Skeletal muscle cell (primary cell): ENCODE measurements around the gene TBC1D4.

Experiments
- DNase-seq: peaks from one replicate; pipeline ENCODE4 v3.0.0-alpha.2; 2010; ENCODE audit warnings: low read depth
- H3K4me3 ChIP-seq: 2 replicates; pipeline ENCODE4 v1.5.1; 2011; ENCODE audit warnings: low read depth, mild to moderate bottlenecking, control low read depth, low read length, moderate library complexity

TBC1D4 gene

DNA sequence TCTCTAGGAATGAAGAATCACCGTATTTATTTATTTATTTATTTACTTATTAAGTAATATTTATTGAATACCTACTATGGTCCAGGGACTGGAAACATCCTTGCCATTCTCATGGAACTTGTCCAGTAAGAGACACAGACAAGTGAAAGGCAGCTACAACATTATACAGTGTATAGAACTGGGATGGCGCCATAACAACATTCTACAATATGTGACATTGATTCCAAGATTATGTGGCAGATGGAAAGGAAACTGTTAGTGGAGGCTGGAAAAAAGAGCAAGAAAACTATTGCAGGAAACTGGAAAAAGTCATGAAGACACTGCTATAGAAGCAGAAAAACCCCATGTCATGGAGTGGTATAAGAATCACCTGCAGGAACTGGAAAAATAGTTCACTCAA, 9.4 kb upstream of the TBC1D4 start:
- DNase-seq = no peak
- H3K4me3 ChIP-seq = no peak overlapping the region

DNA sequence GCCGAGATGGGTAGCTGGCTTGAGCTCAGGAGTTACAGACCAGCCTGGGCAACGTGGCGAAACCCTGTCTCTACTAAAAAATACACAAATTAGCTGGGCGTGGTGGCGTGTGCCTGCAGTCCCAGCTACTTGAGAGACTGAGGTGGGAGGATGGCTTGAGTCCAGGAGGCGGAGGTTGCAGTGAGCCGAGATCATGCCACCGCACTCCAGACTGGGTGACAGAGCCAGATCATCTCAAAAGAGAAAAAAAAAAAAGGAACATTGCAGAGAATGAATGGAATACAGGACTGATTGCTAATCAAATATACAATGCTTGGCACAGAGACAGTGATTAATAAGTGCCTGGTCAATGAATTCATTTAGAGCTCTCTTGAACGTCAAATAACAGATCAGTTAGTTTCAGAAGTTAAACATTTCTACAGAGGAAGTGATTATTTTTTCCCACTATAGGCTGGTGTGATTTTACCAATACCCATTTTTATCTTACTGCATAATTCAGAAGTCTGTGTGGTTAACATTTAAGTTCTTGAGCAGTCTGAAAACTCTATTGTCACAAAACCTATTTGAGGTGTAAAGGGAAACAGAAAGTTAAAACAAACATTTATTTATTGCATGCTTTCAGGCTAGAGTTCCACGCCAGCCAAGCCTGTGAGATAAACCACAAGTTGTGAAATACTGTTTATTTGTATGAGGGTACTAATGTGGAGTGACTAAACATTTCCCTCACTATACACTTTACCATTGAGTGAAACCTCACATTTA, 7.7 kb upstream of the TBC1D4 start:
- no peak for DNase-seq
- H3K4me3 ChIP-seq = no peak overlapping the region

DNA sequence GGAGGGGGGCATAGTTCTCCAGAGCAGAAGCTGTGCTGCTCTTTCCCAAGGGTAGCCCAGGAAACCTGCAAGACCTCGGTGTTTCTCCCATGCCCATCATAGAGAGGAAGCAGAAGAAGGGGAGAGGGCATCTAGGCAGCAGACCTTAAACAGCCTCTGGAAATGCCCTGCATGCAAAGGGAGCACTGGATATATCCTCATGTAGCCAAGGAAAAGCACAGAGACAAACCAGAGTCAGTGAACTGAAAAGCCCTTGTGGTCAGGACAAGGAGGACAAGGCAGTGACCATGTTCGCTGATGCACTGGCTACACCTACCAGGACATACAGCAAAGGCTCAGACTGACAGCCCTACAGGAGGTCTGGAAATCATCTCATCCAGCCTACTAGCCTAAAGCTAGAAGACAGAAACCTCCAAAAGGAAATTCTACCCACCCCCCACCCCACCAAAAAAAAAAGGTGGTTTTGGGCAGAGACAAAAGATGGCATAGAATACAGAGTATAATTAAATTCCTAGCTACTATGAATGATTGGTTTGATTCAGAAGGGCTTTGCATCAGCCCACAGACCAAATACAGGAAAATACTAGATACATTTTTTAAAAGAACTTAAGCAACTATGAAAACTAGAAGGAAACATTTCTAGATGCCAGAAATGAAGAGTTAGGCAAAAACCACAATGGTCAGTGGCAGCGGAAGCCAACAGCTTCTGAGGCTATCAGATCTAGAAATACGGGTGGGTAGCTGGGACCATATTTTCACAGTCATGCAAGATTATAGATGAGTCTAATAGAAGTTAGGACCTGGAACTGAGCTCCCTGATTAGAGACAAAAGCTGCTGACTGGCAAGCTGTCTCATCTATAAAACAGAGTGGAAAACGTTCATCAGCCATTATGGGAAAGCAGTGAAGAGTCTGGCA, 4.4 kb upstream of the TBC1D4 start:
- DNase-seq = no peak
- H3K4me3 ChIP-seq = no peak overlapping the region

DNA sequence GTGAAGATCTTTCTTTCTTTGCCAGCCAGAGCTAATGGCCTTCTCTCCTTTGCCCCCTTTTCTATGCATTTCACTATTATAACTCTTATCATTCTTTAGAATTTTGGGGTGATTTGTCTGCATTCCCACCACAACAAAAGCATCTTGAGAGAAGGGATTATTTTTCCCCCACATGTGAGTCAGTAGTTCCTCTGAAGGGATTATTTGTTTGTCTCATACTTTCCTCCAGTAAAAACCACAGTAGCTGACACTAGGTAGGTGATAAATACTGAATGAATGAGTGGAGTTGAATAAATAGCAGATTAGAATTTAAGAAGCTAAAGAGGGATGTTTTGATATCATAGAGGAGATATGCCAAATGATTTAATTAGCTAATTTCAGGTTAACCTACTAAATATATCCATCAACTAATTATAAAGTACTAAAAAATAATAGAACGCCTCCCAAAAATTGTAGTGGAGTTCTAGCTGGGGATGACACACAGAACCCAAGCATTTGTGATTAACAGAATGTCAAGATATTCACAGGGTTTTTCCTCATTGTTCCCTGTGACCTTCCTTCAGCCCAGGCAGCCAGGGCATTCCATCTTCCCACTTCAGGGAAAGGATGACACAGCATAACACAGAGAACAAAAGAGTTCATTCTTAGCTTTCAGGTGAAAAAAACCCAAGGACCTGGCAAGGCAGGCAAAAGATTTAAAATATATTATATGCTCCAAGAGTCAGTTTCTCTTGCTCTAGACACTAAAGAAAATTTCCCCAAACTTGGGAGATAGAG, 3.5 kb upstream of the TBC1D4 start:
- peak; percentile 43 for DNase-seq
- no peak overlapping the region for H3K4me3 ChIP-seq

DNA sequence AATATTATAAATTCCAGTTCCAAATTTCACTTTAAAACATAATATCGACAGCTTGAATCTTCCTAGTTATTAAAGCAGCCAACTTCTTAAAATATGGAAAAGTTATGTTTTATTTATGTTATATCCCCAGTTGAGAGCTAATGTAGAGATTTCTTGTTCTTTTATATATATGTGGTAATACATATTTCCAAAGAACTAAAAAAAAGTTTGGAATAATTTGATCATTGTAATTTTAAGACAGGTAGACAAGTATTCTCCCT, 781 bp upstream of the TBC1D4 start:
- no peak for DNase-seq
- H3K4me3 ChIP-seq = peak overlapping the region; percentile 78

DNA sequence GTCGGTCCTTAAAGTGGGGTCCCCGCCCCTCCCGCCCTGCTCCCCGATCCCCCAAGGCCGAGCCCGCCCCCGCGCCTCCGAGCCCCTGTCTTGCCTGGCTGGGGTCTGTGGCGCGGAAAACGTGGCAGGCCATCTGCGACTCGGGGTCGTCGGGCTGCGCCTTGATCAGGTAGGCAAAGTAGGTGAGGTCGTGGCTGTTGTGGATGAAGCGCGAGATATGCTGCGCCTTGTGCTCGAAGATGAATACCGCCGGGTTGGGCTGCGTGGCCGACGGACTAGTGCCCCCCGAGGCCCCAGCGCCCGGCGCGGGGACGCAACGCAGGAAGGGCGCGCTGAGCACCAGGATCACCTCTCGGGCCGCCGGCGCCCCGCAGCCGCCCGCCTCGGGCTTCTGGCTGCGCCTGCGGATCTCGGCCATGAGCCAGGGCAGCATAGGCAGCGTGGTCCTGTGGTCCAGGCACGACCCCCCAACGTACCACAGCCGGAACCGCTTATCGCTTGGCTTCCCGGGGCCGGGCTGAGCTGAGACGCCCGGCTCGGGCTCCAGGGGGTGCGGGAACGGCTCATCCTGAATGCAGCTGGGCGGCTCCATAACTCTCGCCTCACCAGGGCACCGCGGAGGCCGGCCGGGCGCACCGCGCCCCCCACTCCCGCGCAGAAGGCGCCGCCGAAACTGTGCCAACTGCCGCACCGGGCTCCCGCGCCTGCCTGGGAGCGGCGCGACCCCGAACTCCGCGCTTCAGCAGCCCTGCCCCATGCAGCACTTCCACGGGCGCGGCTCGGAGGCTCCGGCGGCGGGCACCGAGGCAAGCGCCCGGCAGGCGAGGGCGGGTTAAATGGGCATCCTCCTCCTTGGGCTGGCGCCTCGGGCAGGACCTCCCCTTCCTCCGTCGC, 546 bp downstream of the TBC1D4 start:
- DNase-seq = no peak
- H3K4me3 ChIP-seq = peak overlapping the region; percentile 78

DNA sequence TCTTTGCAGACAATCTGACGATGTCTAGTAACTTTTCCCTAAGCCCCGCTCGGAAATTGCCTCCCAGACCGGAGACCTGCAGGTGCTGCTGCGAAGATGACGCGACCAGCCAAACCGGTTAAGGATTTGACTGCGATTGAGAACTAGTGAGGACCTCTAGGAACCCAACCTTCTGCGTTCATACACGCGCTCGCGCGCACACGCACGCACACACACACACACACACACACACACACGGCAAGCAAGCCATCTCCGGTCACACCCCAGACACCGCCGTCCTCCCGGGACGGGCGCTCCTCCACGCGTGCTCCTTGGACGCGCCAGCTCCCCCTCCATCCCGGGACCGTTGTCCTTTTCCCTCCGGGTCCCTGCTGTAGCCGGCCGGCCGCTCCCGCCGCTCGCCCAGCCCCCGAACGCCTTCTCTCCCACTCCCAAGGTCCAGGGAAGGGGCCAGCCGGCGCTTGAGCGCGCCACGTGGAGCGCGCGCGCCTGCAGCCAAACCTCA, 1.2 kb downstream of the TBC1D4 start:
- no peak for DNase-seq
- peak overlapping the region; percentile 78 for H3K4me3 ChIP-seq

DNA sequence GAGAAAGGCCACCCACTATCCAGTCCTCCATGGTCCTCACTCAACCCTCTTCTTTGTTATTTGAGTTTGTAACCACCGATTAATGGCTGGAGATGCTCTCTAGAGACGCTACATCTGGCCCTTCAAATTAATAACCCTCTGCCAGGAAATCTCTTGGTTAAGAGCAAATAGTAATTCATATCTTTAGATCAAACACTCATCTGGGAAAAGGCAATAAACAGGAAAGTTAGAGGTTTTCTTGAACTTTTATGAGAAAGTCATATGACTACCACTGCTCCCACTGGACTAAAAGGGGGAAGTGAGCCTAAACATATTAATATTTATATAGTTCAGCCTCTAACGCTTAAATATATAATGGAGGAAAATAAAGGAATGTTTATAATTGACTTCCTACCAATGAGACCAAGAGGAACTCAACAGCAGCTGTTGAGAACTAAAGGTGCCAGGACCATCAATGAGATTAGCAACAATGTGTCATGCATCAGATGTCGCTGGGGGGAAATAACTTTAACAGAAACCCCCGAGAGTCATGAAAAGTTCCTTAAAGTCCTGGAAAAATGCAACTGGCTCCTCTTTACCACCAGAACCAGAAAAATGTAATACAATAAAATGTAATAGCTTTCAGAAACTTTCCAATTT, 2.7 kb downstream of the TBC1D4 start:
- no peak for DNase-seq
- H3K4me3 ChIP-seq = peak overlapping the region; percentile 78

DNA sequence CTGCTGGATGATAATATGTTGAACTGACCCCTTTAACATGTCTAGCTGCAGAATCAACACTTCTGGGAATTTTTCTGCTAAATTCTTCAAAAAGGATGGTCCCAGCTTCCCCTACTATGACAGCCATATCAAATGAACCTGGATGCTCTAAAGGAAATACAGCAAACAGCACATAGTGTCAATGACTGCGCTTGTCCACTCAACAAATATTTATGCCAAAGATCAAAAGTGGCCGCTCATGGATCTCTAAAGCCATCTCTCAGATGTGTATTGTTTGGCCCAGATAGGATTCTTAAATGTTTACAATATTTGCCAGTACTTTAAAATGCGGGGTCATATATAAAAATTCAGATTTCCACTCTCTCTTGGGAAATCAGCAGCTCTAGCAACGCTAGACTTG, 3.3 kb downstream of the TBC1D4 start:
- DNase-seq = no peak
- H3K4me3 ChIP-seq = no peak overlapping the region

DNA sequence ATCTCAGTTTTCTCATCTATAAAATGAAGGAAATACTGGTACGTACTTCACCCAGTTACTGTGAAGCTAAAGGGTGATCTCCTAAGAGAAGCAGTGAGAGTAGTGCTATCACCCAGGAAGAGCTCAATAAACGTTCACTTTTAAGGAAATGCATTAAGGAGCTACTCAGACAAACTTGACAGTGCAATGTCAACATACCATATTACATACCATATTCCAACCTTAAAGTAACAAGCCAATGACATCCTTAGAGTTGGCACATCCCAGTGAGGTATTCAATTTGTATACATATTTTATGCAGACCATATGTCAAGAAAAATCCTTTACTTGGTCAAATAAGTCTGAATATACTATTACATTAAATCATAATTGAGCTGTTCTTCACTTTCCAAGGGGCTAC, 7.0 kb downstream of the TBC1D4 start:
- H3K4me3 ChIP-seq = no peak overlapping the region
- no peak for DNase-seq

DNA sequence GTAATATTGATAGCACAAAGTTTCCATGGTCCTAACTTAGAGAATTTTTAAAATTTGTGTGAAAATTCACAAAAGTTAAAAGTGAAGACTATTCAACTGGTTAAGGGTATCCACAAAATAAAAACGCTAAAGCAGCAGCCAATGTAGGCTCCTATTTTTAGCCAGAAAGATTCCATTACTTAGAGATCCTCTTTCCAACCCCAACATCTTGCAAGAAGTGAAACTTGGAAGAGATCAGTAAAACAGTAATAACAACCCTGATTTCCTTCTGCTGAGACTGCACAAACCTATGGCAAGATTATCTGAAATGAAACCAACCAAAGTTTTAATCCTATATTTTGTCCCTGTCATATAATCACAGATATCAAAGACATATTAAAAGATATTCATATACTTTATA, 8.5 kb downstream of the TBC1D4 start:
- DNase-seq = no peak

DNA sequence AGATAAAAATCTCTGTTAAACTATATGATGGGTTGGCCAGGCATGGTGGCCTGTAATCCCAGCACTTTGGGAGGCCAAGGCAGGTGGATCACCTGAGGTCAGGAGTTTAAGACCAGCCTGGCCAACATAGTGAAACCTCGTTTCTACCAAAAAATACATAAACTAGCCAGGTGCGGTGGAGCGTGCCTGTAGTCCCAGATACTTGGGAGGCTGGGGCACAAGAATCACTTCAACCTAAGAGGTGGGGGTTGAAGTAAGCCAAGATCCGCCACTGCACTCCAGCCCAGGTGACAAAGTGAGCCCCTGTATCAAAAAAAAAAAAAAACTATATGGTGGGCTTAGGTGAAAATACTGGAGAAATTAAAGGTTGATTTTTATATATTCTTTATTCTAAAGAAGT, 11.3 kb downstream of the TBC1D4 start:
- DNase-seq = no peak
- no peak overlapping the region for H3K4me3 ChIP-seq

More for the DNA sequence above, 8.5 kb downstream of the TBC1D4 start:
- H3K4me3 ChIP-seq = no peak overlapping the region

DNA sequence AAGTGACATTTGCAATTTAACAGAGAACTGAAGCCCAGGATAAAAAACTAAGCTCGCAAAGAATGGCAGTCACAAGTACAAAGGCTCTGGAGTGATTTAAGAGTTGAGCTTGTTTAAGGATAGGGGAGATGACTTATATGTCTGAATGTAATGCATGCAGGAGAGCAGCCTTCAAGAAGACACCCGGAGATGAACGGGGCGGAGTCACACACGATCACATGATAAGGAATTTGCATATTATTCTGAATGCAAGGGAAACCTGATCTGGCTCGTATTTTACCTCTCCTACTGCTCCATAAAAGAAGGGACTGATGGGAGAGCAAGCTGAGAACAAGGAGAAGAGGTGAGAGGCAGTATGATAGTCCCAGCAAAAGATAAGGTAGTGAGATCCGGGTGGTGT, 12.9 kb downstream of the TBC1D4 start:
- no peak for DNase-seq
- no peak overlapping the region for H3K4me3 ChIP-seq

DNA sequence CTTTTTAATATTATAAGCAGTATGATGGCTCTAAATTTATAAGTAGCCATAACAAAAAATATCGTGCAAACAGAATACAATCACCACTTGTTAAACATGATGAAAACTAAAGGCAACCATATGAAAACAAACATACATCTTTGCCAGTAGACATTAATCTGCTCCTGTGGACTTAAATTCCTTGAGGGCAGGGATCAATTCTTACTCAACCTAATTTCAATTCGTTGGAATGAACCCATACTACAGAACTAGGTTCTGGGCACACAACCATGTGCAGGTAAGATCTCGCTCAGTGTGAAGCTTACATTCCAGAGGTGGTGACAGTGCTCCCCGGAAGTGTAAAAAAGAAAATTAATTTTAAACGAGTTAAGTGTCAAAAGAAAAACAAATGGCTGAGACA, 13.4 kb downstream of the TBC1D4 start:
- DNase-seq = no peak
- no peak overlapping the region for H3K4me3 ChIP-seq

DNA sequence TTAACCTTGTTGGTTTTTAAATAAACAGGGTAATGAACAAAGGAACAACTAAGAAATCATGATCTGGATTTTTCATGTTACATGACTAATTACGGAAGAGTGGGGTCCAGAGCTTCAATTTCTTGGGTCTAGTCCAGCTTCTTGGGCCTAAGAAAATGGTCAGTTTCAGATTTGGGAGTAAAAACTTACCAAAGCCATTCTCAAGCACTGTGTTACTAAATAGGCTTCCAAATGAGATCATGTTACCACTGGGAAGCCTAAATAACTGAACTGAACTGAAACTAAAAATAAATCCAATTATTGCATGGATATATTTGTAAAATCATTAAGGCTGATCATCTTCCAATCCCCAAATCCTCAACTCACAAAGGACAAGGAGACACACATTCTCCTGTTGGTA, 13.9 kb downstream of the TBC1D4 start:
- DNase-seq = no peak
- no peak overlapping the region for H3K4me3 ChIP-seq

DNA sequence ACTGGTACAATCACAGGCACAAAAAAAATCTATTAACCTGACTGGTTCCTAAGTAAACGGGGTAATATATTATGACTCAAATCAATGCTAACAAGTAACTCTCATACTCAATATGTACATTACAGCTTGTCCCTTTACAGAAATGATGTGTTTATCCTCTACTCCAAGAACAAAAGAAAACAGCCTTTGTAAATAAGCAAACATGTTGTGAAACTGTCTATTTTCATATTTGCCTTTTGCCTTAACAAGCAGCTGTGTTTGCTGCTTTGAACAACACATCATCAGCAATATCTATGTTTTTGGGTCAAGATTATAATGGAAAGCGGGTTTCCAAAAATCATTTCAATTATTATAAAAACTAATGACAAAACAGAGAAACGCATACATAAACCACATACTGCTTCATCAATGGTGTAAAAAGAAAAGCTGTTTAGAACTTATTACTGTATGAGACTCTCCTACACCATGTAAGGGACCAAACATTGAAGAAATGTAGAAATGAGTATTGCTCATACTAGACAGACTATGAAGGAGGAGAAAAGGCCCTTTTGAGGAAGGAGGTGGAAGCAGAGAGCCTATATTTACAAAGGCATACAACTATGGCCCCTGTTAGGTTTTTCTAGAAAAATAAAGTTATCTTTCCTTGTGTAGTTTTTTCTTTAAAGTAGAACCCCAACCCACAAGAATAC, 14.8 kb downstream of the TBC1D4 start:
- no peak overlapping the region for H3K4me3 ChIP-seq
- DNase-seq = no peak

DNA sequence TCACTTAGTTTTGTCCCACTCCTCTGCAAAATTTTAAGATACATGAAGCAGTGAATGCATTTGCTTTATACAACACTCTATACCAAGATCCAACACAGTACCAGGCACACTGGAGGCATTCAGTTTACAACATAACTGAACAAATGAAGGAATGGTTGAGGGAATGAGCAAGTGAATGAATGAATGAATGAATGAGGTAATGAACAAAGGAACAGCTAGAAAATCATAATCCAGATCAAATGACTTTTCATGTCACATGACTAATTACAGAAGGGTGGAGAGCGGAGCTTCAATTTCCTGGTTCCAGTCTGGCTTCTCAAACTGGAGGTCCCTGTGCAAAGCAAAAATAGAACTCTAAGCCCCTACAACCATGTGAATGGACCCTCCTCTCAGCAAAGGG, 16.7 kb downstream of the TBC1D4 start:
- DNase-seq = no peak
- H3K4me3 ChIP-seq = no peak overlapping the region

DNA sequence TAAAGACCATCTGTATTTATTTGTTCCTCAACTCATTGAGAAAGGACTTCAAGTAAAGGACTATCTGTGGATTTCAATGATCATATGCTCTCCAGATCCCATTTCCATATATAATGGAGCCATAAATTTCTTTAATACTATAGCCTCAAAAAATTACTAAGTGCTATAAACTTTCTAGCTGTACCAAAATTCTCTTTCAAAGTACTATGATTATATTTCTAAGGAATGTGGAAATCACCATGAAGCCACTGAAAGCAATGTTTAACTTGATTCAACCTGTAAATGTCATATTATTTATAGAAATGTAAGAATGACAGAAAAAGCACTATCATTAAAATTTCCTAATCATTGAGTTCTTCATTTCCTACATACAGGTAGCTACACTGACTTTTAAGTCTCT, 20.7 kb downstream of the TBC1D4 start:
- no peak for DNase-seq

More for the DNA sequence above, 20.7 kb downstream of the TBC1D4 start:
- no peak overlapping the region for H3K4me3 ChIP-seq
